HFFc6 (cell line): ENCODE measurements around the gene OBP2A. TPM values are rescaled to one million over a fixed set of nuclear protein-coding genes. Genes with fewer than 3 reads are reported as not detected.

Source experiments
- DNase-seq: peaks from one replicate; pipeline ENCODE4 v3.0.0-alpha.2; 2018
- H3K27ac Mint-ChIP-seq: 2 replicates; pipeline ENCODE4 v1.8.0; 2020; ENCODE audit warnings: mild to moderate bottlenecking, mixed read lengths
- H3K27me3 Mint-ChIP-seq: 2 replicates; pipeline ENCODE4 v1.8.0; 2021; ENCODE audit warnings: mild to moderate bottlenecking, moderate library complexity, mixed read lengths; ENCODE audit not compliant: insufficient read depth
- H3K36me3 Mint-ChIP-seq: 2 replicates; pipeline ENCODE4 v1.8.0; 2021; ENCODE audit warnings: low read depth, mixed read lengths
- H3K4me1 Mint-ChIP-seq: 2 replicates; pipeline ENCODE4 v1.8.0; 2020; ENCODE audit warnings: low read depth, mixed read lengths
- H3K4me3 Mint-ChIP-seq: 2 replicates; pipeline ENCODE4 v1.8.0; 2020; ENCODE audit warnings: mild to moderate bottlenecking, moderate library complexity, mixed read lengths
- H3K9me3 Mint-ChIP-seq: 2 replicates; pipeline ENCODE4 v1.8.0; 2020; ENCODE audit warnings: mild to moderate bottlenecking, mixed read lengths
- CTCF ChIP-seq: fragments of 200-600 bp; sonication (generic); IDR thresholded peaks from 2 replicates; pipeline ENCODE4 v1.5.0; 2021; ENCODE audit warnings: antibody characterized with exemption, mild to moderate bottlenecking
- total RNA-seq, 6 experiments: library from RNA; stranded (reverse); fragmentation: NEBNext Ultra II Directional; extraction: Animal tissue kit (Norgen Biotek cat#: 25700); gene quantifications; 2 replicates in 1 of 6; 3 replicates in 5 of 6; pipeline ENCODE4 v1.2.3, GENCODE V29; 2021

Gene OBP2A
- total RNA-seq, 6 experiments from 2014 or later: not detected

DNA sequence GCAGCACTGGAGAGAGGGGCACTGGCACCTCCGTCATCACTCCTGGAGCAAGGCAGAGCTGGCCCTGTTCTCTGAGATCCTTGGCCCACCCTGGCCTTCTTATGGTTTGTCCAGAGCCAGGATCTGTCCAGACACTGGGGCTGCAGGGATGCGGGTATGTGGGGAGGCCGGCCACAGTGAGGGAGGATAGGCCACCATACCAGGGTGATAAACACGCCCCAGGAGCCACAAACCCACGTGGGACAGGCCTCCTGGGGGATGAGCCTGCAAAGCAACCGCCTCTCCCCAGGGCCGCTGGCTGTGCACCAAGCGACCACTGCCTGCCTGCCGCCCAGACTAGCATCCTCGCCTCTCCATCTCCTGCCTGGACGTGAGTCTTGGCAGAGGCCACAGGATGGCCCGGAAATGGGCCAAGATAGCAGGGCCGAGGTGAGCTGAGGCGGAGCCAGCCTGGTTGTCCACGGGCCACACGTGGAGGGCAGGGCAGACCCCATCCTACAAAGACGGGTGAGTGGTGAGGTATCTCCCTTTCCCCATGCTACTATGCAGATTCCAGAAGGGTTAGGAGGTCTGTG, 4.5 kb downstream of the OBP2A start:
- Mint-ChIP-seq H3K4me3 (no peak overlapping the region), H3K27me3 (peaks cover 17% of the 10 kb centered on the region), H3K9me3 (no peaks in the 10 kb centered on the region), H3K36me3 (no peaks in the 10 kb centered on the region), H3K27ac (no peak overlapping the region), H3K4me1 (no peaks in the 10 kb centered on the region)
- TF ChIP-seq CTCF: no peak
- DNase-seq: no peak

GRCh38 chr9:135551031-135551430, 5.1 kb downstream of the OBP2A start:
- H3K9me3 Mint-ChIP-seq: no peaks in the 10 kb centered on the region; the same call in 1 of the 2 replicates
- no peaks in the 10 kb centered on the region for H3K36me3 Mint-ChIP-seq
- no peak overlapping the region for H3K27ac Mint-ChIP-seq
- no peaks in the 10 kb centered on the region for H3K4me1 Mint-ChIP-seq
- no peak overlapping the region for H3K4me3 Mint-ChIP-seq
- no peak for DNase-seq
- peaks cover 17% of the 10 kb centered on the region for H3K27me3 Mint-ChIP-seq
- no peak for TF ChIP-seq CTCF

DNA sequence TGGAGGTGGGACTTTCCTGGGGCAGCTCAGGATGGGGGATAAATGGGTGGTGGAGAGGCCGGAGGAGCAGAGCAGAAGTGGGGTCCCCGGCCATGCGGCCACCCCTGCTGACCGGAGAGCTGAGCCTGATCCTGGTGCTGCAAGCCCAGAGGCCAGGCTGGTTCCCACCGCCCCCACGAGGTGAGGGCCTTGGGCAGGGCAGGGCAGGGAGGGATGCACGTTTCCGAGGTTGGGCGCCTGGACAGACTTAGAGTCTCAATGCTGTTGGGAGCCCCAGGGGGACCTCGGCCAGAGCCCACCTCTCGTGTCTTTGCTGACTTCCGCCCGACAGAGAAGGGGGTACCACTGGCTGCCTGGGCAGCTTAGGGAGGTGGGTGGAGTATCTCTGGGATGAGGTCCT, 5.5 kb downstream of the OBP2A start:
- Mint-ChIP-seq H3K9me3 (no peaks in the 10 kb centered on the region; the same call in 1 of the 2 replicates), H3K27me3 (peaks cover 17% of the 10 kb centered on the region), H3K27ac (no peak overlapping the region), H3K4me1 (no peaks in the 10 kb centered on the region), H3K4me3 (no peak overlapping the region), H3K36me3 (no peaks in the 10 kb centered on the region)
- no peak for DNase-seq
- TF ChIP-seq CTCF: no peak

- H3K27ac Mint-ChIP-seq: no peak overlapping the region
- H3K27me3 Mint-ChIP-seq: peaks cover 17% of the 10 kb centered on the region
- H3K36me3 Mint-ChIP-seq: no peaks in the 10 kb centered on the region
- no peak for TF ChIP-seq CTCF
- no peak overlapping the region for H3K4me3 Mint-ChIP-seq
- DNase-seq: no peak
- no peaks in the 10 kb centered on the region for H3K4me1 Mint-ChIP-seq
- H3K9me3 Mint-ChIP-seq: no peaks in the 10 kb centered on the region; the same call in 1 of the 2 replicates
These were observed 6.2 kb downstream of the OBP2A start for GRCh38 chr9:135552021-135552697.

DNA sequence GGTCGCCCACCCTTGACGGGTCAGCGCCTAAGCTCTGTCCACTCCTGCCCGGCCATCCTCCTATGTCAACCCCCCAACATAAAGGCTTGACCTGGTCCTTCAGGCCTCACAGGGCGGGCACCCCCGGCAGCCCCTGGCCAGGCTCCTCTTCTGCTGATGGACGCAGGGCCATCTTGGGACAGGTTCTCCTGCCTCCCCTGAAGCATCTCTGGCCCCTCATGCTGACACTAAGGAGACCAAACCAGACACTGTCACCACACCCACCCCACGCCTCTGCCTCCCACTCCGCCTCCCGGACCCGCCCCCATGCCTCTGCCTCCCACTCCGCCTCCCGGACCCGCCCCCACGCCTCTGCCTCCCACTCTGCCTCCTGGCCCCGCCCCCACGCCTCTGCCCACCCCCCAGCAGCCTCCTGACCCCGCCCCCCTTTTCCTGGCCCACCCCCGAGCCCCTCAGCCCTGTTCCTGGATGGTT, 6.8 kb downstream of the OBP2A start:
- H3K27me3 Mint-ChIP-seq: peaks cover 15% of the 10 kb centered on the region
- no peak for DNase-seq
- no peak overlapping the region for H3K4me3 Mint-ChIP-seq
- H3K4me1 Mint-ChIP-seq: no peaks in the 10 kb centered on the region
- H3K36me3 Mint-ChIP-seq: no peaks in the 10 kb centered on the region
- no peak overlapping the region for H3K27ac Mint-ChIP-seq
- no peak for TF ChIP-seq CTCF
- no peaks in the 10 kb centered on the region; the same call in 1 of the 2 replicates for H3K9me3 Mint-ChIP-seq
